CD4-positive, alpha-beta memory T cell (primary cell): ENCODE measurements around the gene ARRDC3. TPM values are rescaled to one million over a fixed set of nuclear protein-coding genes. Genes with fewer than 3 reads are reported as not detected.

ENCODE experiments used
- CTCF ChIA-PET: fragments of 350-600 bp; sonication (Branson Sonifier 250); formaldehyde crosslinking; loops from one replicate; lab custom pipeline; 2021; ENCODE audit warnings: inconsistent platforms; ENCODE audit not compliant: partially characterized antibody; lab: Charles Lee
- POLR2A ChIA-PET: fragments of 350-600 bp; sonication (Branson Sonifier 250); formaldehyde crosslinking; loops from one replicate; lab custom pipeline; 2021; ENCODE audit not compliant: partially characterized antibody; lab: Charles Lee
- DNase-seq, 5 donors: peaks; one replicate each; pipeline versions ENCODE4 v3.0.0 to v3.0.0-alpha.2; 2020 to 2022; ENCODE audit warnings: mixed read lengths in 1 of 5
- H3K27ac ChIP-seq: one replicate; pipeline ENCODE4 v1.7.0; 2013; ENCODE audit warnings: low read depth, low read length
- H3K27me3 ChIP-seq: 2 replicates; pipeline ENCODE4 v1.7.0; 2013; ENCODE audit warnings: mild to moderate bottlenecking, low read length, moderate library complexity; ENCODE audit not compliant: insufficient read depth
- H3K36me3 ChIP-seq: 2 replicates; pipeline ENCODE4 v1.7.0; 2013; ENCODE audit warnings: mild to moderate bottlenecking, low read length, moderate library complexity; ENCODE audit not compliant: insufficient read depth
- H3K4me1 ChIP-seq: 2 replicates; pipeline ENCODE4 v1.7.0; 2013; ENCODE audit warnings: mild to moderate bottlenecking, low read length, moderate library complexity; ENCODE audit not compliant: insufficient read depth
- H3K4me3 ChIP-seq, 2 donors: one replicate each; pipeline ENCODE4 v1.7.0; 2013; ENCODE audit warnings: low read length in 2 of 2, mild to moderate bottlenecking in 1 of 2
- H3K9me3 ChIP-seq, 2 donors: one replicate each; pipeline ENCODE4 v1.7.0; 2013; ENCODE audit warnings: low read length in 2 of 2, control low read depth in 1 of 2; ENCODE audit not compliant: control insufficient read depth in 1 of 2
- H3K27ac Mint-ChIP-seq, 7 donors: one replicate each; pipeline ENCODE4 v1.8.0; 2020 to 2021; ENCODE audit warnings: mixed read lengths in 7 of 7, mild to moderate bottlenecking in 6 of 7, inconsistent platforms in 3 of 7, moderate library complexity in 3 of 7
- H3K27me3 Mint-ChIP-seq, 2 donors: one replicate each; pipeline ENCODE4 v1.8.0; 2020 to 2021; ENCODE audit warnings: mixed read lengths in 2 of 2
- H3K36me3 Mint-ChIP-seq, 2 donors: one replicate each; pipeline ENCODE4 v1.8.0; 2020 to 2021; ENCODE audit warnings: mixed read lengths in 2 of 2, inconsistent platforms in 1 of 2, mild to moderate bottlenecking in 1 of 2
- H3K4me1 Mint-ChIP-seq, 4 donors: one replicate each; pipeline ENCODE4 v1.8.0; 2020 to 2021; ENCODE audit warnings: mixed read lengths in 4 of 4, mild to moderate bottlenecking in 1 of 4
- H3K4me3 Mint-ChIP-seq, 8 donors: one replicate each; pipeline ENCODE4 v1.8.0; 2020 to 2021; ENCODE audit warnings: mixed read lengths in 8 of 8, mild to moderate bottlenecking in 7 of 8, moderate library complexity in 6 of 8, inconsistent platforms in 3 of 8
- H3K9me3 Mint-ChIP-seq, 8 donors: one replicate each; pipeline ENCODE4 v1.8.0; 2020 to 2021; ENCODE audit warnings: mixed read lengths in 8 of 8, mild to moderate bottlenecking in 5 of 8, inconsistent platforms in 3 of 8, moderate library complexity in 1 of 8
- intact Hi-C: fragments of 100-400 bp; cut with micrococcal nuclease; formaldehyde crosslinking; loops from one replicate; pipeline ENCODE4 v1.15.1; 2023
- polyA plus RNA-seq, 2 donors: library from polyadenylated mRNA; unstranded; fragments of 300-500 nt; fragmentation: Illumina TruSeq; gene quantifications; one replicate each; pipeline ENCODE4 v1.2.3, GENCODE V29; 2021
- total RNA-seq, 2 experiments: library from RNA; stranded (reverse); gene quantifications; one replicate each; pipeline ENCODE4 v1.2.3, GENCODE V29; 2021

ARRDC3 gene
- total and polyA plus RNA-seq, 4 experiments from 2014 or later: 46.7 to 130 (median 95.0) TPM

DNA sequence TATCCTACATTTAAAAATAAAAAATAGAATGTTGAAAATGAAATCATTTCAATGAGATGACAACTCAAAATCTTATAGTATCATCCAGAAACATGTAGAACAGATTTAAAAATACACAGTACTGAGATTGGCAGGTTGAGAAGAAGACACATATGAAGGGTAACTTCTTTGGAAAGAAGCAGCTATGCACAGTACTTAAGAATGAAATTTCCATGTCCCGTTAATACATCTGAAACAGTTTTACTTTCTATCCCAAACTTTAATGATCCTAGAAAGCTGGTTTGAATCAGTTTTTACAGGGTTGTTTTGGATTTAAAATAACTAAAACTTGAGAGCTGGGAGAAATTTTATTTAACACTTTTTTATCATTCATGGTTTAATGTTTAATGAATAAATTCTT, 36.0 kb upstream of the ARRDC3 start:
- no peaks in the 10 kb centered on the region for H3K27me3 ChIP-seq
- intact Hi-C loops: loop anchor here (1.0 kb wide), 4 partner anchors 193 to 617 kb away; no protein-coding TSS in a partner anchor
- no peaks in the 10 kb centered on the region for H3K27me3 Mint-ChIP-seq
- no peak overlapping the region for H3K4me3 ChIP-seq
- peaks cover 0 to 6% (median 1%) of the 10 kb centered on the region in 4 donors for H3K4me1 Mint-ChIP-seq
- no peaks in the 10 kb centered on the region for H3K4me1 ChIP-seq
- no peaks in the 10 kb centered on the region for H3K9me3 ChIP-seq
- H3K9me3 Mint-ChIP-seq: no peaks in the 10 kb centered on the region
- H3K36me3 Mint-ChIP-seq: no peaks in the 10 kb centered on the region
- ChIA-PET CTCF (interaction anchor here (0.6 to 8.5 kb wide), 32 partner anchors 9 to 980 kb away, joined by 3 to 184 read pairs (median 4); partner anchors contain the start of gene ARRDC3), POLR2A (interaction anchor here (1.3 to 1.6 kb wide), 2 partner anchors 34 to 36 kb away, joined by 6 to 7 read pairs; partner anchors contain the start of gene ARRDC3)
- H3K27ac Mint-ChIP-seq: no peak overlapping the region
- H3K36me3 ChIP-seq: no peaks in the 10 kb centered on the region
- DNase-seq: no peak
- no peak overlapping the region for H3K27ac ChIP-seq
- H3K4me3 Mint-ChIP-seq: no peak overlapping the region

DNA sequence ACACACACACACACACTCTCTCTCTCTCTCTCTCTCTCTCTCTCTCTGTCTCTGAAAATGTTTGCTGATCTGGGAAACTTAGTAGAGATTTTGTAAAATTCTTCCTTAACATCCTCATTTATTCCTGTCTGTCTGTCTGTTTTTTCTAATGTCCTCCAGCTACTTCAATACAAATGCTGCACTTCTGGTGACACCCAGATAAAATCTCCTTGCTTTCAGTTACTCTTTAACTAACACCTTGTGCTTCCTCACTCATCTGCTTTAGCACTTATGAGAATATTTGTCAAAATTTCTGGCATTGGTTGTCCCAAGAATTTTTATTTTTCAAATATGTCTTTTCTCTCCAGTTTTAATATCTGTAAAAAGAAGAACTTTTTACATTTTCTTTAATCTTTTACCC, 35.0 kb upstream of the ARRDC3 start:
- Mint-ChIP-seq H3K27me3 (no peaks in the 10 kb centered on the region), H3K4me1 (peaks cover 0 to 6% (median 1%) of the 10 kb centered on the region in 4 donors), H3K9me3 (no peaks in the 10 kb centered on the region), H3K36me3 (no peaks in the 10 kb centered on the region), H3K27ac (no peak overlapping the region), H3K4me3 (no peak overlapping the region)
- no peaks in the 10 kb centered on the region for H3K9me3 ChIP-seq
- H3K4me3 ChIP-seq: no peak overlapping the region
- POLR2A ChIA-PET: no interaction called here
- no peaks in the 10 kb centered on the region for H3K36me3 ChIP-seq
- intact Hi-C loops: no loop called here
- CTCF ChIA-PET: interaction anchor here (0.7 to 8.5 kb wide), 8 partner anchors 13 to 706 kb away, joined by 3 to 184 read pairs (median 56); partner anchors contain the start of gene ARRDC3
- H3K4me1 ChIP-seq: no peaks in the 10 kb centered on the region
- DNase-seq: no peak
- no peaks in the 10 kb centered on the region for H3K27me3 ChIP-seq
- no peak overlapping the region for H3K27ac ChIP-seq

DNA sequence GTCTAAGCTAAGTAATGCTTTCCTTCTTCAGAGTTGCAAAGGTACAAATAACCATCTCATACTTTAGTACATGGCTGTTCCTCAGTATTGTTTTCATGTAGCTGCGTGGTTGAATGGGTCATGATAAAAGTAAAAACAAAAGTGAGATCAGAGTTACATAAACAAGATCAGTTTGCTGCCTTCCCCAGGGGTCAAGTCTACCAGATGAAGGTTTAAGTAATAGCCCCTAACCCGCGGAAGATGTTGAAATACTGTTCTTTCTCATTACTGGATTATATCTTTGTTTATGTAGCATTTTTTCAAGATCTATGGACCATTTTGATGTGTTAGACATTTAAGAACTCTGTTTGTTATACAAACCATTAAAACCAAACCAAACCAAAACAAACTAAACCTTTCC, 34.1 kb upstream of the ARRDC3 start:
- H3K9me3 Mint-ChIP-seq: no peaks in the 10 kb centered on the region
- Histone ChIP-seq H3K4me1 (no peaks in the 10 kb centered on the region), H3K9me3 (no peaks in the 10 kb centered on the region), H3K36me3 (no peaks in the 10 kb centered on the region), H3K27ac (no peak overlapping the region), H3K4me3 (no peak overlapping the region), H3K27me3 (no peaks in the 10 kb centered on the region)
- no peak overlapping the region for H3K4me3 Mint-ChIP-seq
- H3K36me3 Mint-ChIP-seq: no peaks in the 10 kb centered on the region
- peaks cover 0 to 6% (median 1%) of the 10 kb centered on the region in 4 donors for H3K4me1 Mint-ChIP-seq
- intact Hi-C loops: no loop called here
- POLR2A ChIA-PET: no interaction called here
- DNase-seq: no peak
- H3K27ac Mint-ChIP-seq: no peak overlapping the region
- no peaks in the 10 kb centered on the region for H3K27me3 Mint-ChIP-seq
- CTCF ChIA-PET: interaction anchor here (0.7 to 8.5 kb wide), 7 partner anchors 12 to 705 kb away, joined by 3 to 184 read pairs (median 44); partner anchors contain the start of gene ARRDC3

DNA sequence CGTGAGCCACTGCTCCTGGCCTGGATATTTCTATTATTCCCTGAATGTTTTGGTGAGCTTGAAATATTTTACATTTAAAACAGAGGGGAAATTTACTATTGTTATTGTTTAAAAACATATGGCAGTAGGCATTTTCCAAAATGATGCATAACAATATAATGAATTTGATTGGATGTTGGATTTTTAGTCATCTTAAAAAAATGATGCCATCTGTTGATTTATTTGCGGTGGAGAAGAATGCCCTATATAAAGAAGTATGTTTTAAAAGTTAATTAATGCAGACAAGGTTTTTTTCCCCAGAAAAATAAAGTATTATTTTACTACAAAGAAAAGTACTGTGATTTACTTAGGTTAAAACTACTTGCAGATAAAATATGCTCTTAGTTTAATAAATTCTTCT, 33.4 kb upstream of the ARRDC3 start:
- POLR2A ChIA-PET: no interaction called here
- Mint-ChIP-seq H3K4me3 (no peak overlapping the region), H3K36me3 (no peaks in the 10 kb centered on the region), H3K9me3 (no peaks in the 10 kb centered on the region), H3K4me1 (peaks cover 0 to 3% (median 1%) of the 10 kb centered on the region in 4 donors), H3K27me3 (no peaks in the 10 kb centered on the region), H3K27ac (no peak overlapping the region)
- CTCF ChIA-PET: interaction anchor here (1.0 to 8.5 kb wide), 5 partner anchors 11 to 553 kb away, joined by 3 to 184 read pairs (median 77); partner anchors contain the start of gene ARRDC3
- Histone ChIP-seq H3K27ac (no peak overlapping the region), H3K4me3 (no peak overlapping the region), H3K27me3 (no peaks in the 10 kb centered on the region), H3K36me3 (no peaks in the 10 kb centered on the region), H3K9me3 (no peaks in the 10 kb centered on the region), H3K4me1 (no peaks in the 10 kb centered on the region)
- intact Hi-C loops: no loop called here
- no peak for DNase-seq

DNA sequence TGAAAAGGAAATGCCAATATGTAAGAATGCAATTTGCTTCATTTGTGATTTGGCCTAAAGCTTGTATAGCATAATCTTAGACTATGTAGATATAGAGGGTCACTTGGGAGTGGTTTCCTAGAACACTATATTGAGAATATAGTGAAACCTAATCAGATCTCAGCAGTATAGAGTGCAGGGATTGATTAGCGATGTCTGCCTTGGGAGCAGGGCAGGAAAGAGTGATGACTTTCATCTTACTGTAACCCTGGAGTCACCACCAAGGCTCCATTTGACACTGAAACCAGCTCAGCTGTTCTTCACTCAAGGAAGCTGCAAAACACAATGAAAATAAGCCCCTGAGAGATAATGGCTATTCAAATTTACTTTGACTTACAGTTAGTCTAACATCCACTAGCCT, 26.2 kb upstream of the ARRDC3 start:
- POLR2A ChIA-PET: no interaction called here
- no peaks in the 10 kb centered on the region for H3K9me3 ChIP-seq
- no peaks in the 10 kb centered on the region for H3K4me1 ChIP-seq
- Mint-ChIP-seq H3K9me3 (no peaks in the 10 kb centered on the region), H3K27ac (no peak overlapping the region), H3K27me3 (no peaks in the 10 kb centered on the region), H3K4me3 (no peak overlapping the region), H3K36me3 (no peaks in the 10 kb centered on the region), H3K4me1 (no peaks in the 10 kb centered on the region)
- no peak for DNase-seq
- H3K4me3 ChIP-seq: no peak overlapping the region
- no peaks in the 10 kb centered on the region for H3K27me3 ChIP-seq
- CTCF ChIA-PET: interaction anchor here (0.5 to 5.1 kb wide), 2 partner anchors 11 to 188 kb away, joined by 3 to 40 read pairs; no protein-coding TSS in a partner anchor
- no peaks in the 10 kb centered on the region for H3K36me3 ChIP-seq
- H3K27ac ChIP-seq: no peak overlapping the region
- intact Hi-C loops: no loop called here

DNA sequence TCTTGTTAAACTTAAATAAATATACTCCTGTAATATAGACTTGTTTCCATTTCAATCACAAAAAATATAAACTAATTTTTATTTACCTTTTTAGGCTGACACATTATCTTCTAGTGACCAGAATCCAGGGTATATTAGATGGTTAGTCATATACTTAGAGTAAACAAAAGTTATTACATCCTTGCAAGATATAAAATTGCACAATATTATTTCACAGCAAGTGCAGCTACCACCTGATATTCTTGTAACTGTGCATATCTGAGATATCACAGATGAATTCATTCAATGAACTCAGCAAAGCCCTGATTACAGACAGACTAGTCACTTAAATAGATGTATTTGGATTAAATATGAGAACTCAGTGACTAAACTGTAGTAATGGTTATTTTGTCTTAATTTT, 25.6 kb upstream of the ARRDC3 start:
- no peaks in the 10 kb centered on the region for H3K4me1 ChIP-seq
- ChIA-PET POLR2A (no interaction called here), CTCF (interaction anchor here (5.1 kb wide), 1 partner anchor 12 kb away, joined by 40 read pairs; no protein-coding TSS in a partner anchor)
- H3K27ac Mint-ChIP-seq: no peak overlapping the region
- H3K27me3 Mint-ChIP-seq: no peaks in the 10 kb centered on the region
- H3K9me3 ChIP-seq: no peaks in the 10 kb centered on the region
- no peak overlapping the region for H3K4me3 Mint-ChIP-seq
- H3K27me3 ChIP-seq: no peaks in the 10 kb centered on the region
- intact Hi-C loops: no loop called here
- H3K36me3 ChIP-seq: no peaks in the 10 kb centered on the region
- no peak for DNase-seq
- no peak overlapping the region for H3K4me3 ChIP-seq
- no peak overlapping the region for H3K27ac ChIP-seq
- no peaks in the 10 kb centered on the region for H3K36me3 Mint-ChIP-seq
- no peaks in the 10 kb centered on the region for H3K4me1 Mint-ChIP-seq
- no peaks in the 10 kb centered on the region for H3K9me3 Mint-ChIP-seq

DNA sequence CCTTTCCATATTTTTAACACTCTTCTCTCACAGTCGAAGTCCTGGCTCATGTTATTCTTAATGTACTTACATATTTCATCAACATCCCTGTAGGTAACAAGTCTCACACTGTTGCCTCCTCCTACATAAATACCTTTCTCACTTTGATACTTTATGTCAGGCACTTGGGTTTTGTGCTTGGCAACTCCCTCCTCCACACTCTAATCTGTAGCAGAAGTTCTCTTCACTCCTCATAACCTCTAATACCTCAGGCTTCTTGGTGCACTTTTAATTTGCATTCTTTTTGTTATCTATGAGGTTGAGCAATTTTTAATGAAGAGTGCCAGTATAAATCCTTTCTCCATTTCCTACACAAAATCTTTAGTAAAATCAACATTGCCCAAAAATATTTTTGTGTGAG, 24.1 kb upstream of the ARRDC3 start:
- no peaks in the 10 kb centered on the region for H3K9me3 Mint-ChIP-seq
- Histone ChIP-seq H3K4me3 (no peak overlapping the region), H3K9me3 (no peaks in the 10 kb centered on the region), H3K4me1 (no peaks in the 10 kb centered on the region), H3K27me3 (no peaks in the 10 kb centered on the region), H3K36me3 (no peaks in the 10 kb centered on the region), H3K27ac (no peak overlapping the region)
- no peak overlapping the region for H3K4me3 Mint-ChIP-seq
- POLR2A ChIA-PET: no interaction called here
- H3K27me3 Mint-ChIP-seq: no peaks in the 10 kb centered on the region
- no peak for DNase-seq
- no peaks in the 10 kb centered on the region for H3K36me3 Mint-ChIP-seq
- no peak overlapping the region for H3K27ac Mint-ChIP-seq
- H3K4me1 Mint-ChIP-seq: no peaks in the 10 kb centered on the region
- CTCF ChIA-PET: interaction anchor here (5.1 kb wide), 1 partner anchor 13 kb away, joined by 40 read pairs; no protein-coding TSS in a partner anchor
- intact Hi-C loops: no loop called here
